GM23338 (cell line): Measurements from ENCODE around the gene CD40. TPM values are rescaled to one million over a fixed set of nuclear protein-coding genes. Genes with fewer than 3 reads are reported as not detected.

Source experiments
- ATAC-seq: fragments of 200-7000 bp; cut with Tn5 transposase; 3 replicates; pipeline ENCODE4 v1.9.1; 2020
- DNase-seq: peaks from one replicate; pipeline ENCODE4 v3.0.0-alpha.2; 2015; ENCODE audit warnings: low spot score
- H2AFZ ChIP-seq: fragments of 200-600 bp; sonication (generic); 2 replicates; pipeline ENCODE4 v1.8.0; 2016; ENCODE audit warnings: antibody characterized with exemption, mild to moderate bottlenecking, moderate library complexity
- H3F3A ChIP-seq: fragments of 200-600 bp; sonication (generic); replicated peaks from 2 replicates; pipeline ENCODE4 v1.8.0; 2017; ENCODE audit warnings: antibody characterized with exemption, mixed run types, low read depth
- H3K27ac ChIP-seq: fragments of 200-600 bp; sonication (generic); 2 replicates; pipeline ENCODE4 v1.6.1; 2016; ENCODE audit warnings: low read depth
- H3K27me3 ChIP-seq: fragments of 200-600 bp; sonication (generic); 2 replicates; pipeline ENCODE4 v1.8.0; 2016; ENCODE audit warnings: mild to moderate bottlenecking, mixed run types, moderate library complexity; ENCODE audit not compliant: insufficient read depth
- H3K36me3 ChIP-seq: fragments of 200-600 bp; sonication (generic); 2 replicates; pipeline ENCODE4 v1.8.0; 2016; ENCODE audit warnings: mild to moderate bottlenecking; ENCODE audit not compliant: insufficient read depth
- H3K4me1 ChIP-seq: fragments of 200-600 bp; sonication (generic); 2 replicates; pipeline ENCODE4 v1.8.0; 2016; ENCODE audit warnings: mild to moderate bottlenecking, moderate library complexity; ENCODE audit not compliant: insufficient read depth
- H3K4me2 ChIP-seq: fragments of 200-600 bp; sonication (generic); 2 replicates; pipeline ENCODE4 v1.7.1; 2017; ENCODE audit warnings: mixed run types
- H3K4me3 ChIP-seq: fragments of 200-600 bp; sonication (generic); 2 replicates; pipeline ENCODE4 v1.6.1; 2016; ENCODE audit warnings: mixed run types
- H3K79me2 ChIP-seq: fragments of 200-600 bp; sonication (generic); replicated peaks from 2 replicates; pipeline ENCODE4 v1.8.0; 2017; ENCODE audit warnings: mild to moderate bottlenecking; ENCODE audit not compliant: insufficient read depth
- H3K9me2 ChIP-seq: fragments of 200-600 bp; sonication (generic); 2 replicates; pipeline ENCODE4 v1.8.0; 2017; ENCODE audit not compliant: insufficient read depth
- H4K20me1 ChIP-seq: fragments of 200-600 bp; sonication (generic); replicated peaks from 2 replicates; pipeline ENCODE4 v1.8.0; 2017; ENCODE audit warnings: mild to moderate bottlenecking; ENCODE audit not compliant: insufficient read depth
- H3K27ac Mint-ChIP-seq: 2 replicates; pipeline ENCODE4 v1.8.0; 2020; ENCODE audit warnings: inconsistent platforms, mild to moderate bottlenecking, moderate library complexity, mixed read lengths
- H3K27me3 Mint-ChIP-seq: 3 replicates; pipeline ENCODE4 v1.8.0; 2022; ENCODE audit warnings: low read depth, mild to moderate bottlenecking, moderate library complexity, mixed read lengths, inconsistent platforms; ENCODE audit not compliant: insufficient read depth, poor library complexity
- H3K36me3 Mint-ChIP-seq: 3 replicates; pipeline ENCODE4 v1.8.0; 2021; ENCODE audit warnings: low read depth, mild to moderate bottlenecking, inconsistent platforms, moderate library complexity, mixed read lengths
- H3K4me1 Mint-ChIP-seq: 3 replicates; pipeline ENCODE4 v1.8.0; 2020; ENCODE audit warnings: mild to moderate bottlenecking, inconsistent platforms, mixed read lengths
- H3K4me3 Mint-ChIP-seq: 3 replicates; pipeline ENCODE4 v1.8.0; 2021; ENCODE audit warnings: moderate library complexity, mild to moderate bottlenecking, inconsistent platforms, mixed read lengths
- H3K9me3 Mint-ChIP-seq: 3 replicates; pipeline ENCODE4 v1.8.0; 2020; ENCODE audit warnings: moderate library complexity, mild to moderate bottlenecking, inconsistent platforms, mixed read lengths
- EZH2 ChIP-seq: fragments of 200-600 bp; sonication (generic); IDR thresholded peaks from one replicate; pipeline ENCODE4 v1.8.0; 2017; ENCODE audit warnings: antibody characterized with exemption, mild to moderate bottlenecking, low read depth; ENCODE audit not compliant: unreplicated experiment
- EZH2phosphoT487 ChIP-seq: fragments of 200-600 bp; sonication (generic); IDR thresholded peaks from one replicate; pipeline ENCODE4 v1.8.1; 2018; ENCODE audit warnings: antibody characterized with exemption; ENCODE audit not compliant: unreplicated experiment
- JUNB ChIP-seq: IDR thresholded peaks from one replicate; pipeline ENCODE4 v1.6.1; 2016; ENCODE audit warnings: antibody characterized with exemption; ENCODE audit not compliant: unreplicated experiment
- POLR2AphosphoS5 ChIP-seq: IDR thresholded peaks from 2 replicates; pipeline ENCODE4 v1.6.1; 2016; ENCODE audit warnings: antibody characterized with exemption, low read depth
- STAT1 ChIP-seq: IDR thresholded peaks from one replicate; pipeline ENCODE4 v1.6.1; 2016; ENCODE audit warnings: antibody characterized with exemption; ENCODE audit not compliant: unreplicated experiment
- ZNF462 ChIP-seq: fragments of 250-450 bp; sonication (Bioruptor Pico); IDR thresholded peaks from 2 replicates; pipeline ENCODE4 v1.5.0; 2020; ENCODE audit warnings: mild to moderate bottlenecking, moderate library complexity
- polyA plus RNA-seq: library from polyadenylated mRNA; unstranded; fragments of >200 nt; fragmentation: Nextera tagmentation; extraction: Ambion mirVana; gene quantifications from 2 replicates; pipeline ENCODE4 v1.2.1, GENCODE V29; 2016
- total RNA-seq: library from RNA; depleted of rRNA; stranded (reverse); fragments of >200 nt; shearing (Covaris generic); gene quantifications from 2 replicates; pipeline ENCODE4 v1.2.3, GENCODE V29; 2014
- TF ChIP-seq, protein P1 (sequence below), 2 experiments: fragments of 200-600 bp in 1 of 2; sonication (generic) in 1 of 2; conservative IDR thresholded peaks; 2 replicates each; pipeline versions ENCODE4 v1.5.1 to v1.6.1; 2016 to 2017; ENCODE audit warnings: antibody characterized with exemption in 2 of 2, low read depth in 2 of 2, mild to moderate bottlenecking in 2 of 2, moderate library complexity in 1 of 2

Gene CD40
- total and polyA plus RNA-seq, 2 experiments from 2014 or later = 15.4 to 18.9 TPM

DNA sequence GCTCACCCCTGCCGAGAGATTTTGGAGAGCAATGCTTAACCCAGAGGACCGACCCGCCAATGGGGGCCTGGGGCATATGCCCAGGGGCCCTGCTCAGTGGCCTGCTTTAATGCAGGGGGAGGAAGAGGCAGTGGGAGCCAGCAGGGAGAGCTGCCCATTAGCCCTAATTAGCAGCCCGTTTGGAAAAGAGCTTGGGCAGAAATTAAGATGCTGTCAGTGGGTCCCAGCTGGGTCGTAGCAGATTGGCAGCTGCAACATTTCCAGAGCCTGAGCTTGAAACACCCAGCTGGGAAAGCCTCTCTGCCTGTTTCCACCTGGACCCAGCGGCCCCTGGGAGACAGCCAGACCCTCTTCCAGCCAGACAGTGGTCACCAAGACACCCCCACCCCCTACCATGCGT lies 39.5 kb downstream of the CD40 start:
- Mint-ChIP-seq H3K36me3 (no peaks in the 10 kb centered on the region), H3K4me3 (no peak overlapping the region), H3K4me1 (peaks cover 3% of the 10 kb centered on the region; the same call in 1 of the 3 replicates), H3K27me3 (no peaks in the 10 kb centered on the region), H3K9me3 (no peaks in the 10 kb centered on the region), H3K27ac (no peak overlapping the region)
- no peak overlapping the region for H3K4me2 ChIP-seq
- no peak for TF ChIP-seq EZH2phosphoT487
- TF ChIP-seq STAT1 = no peak
- TF ChIP-seq, protein P1, sequence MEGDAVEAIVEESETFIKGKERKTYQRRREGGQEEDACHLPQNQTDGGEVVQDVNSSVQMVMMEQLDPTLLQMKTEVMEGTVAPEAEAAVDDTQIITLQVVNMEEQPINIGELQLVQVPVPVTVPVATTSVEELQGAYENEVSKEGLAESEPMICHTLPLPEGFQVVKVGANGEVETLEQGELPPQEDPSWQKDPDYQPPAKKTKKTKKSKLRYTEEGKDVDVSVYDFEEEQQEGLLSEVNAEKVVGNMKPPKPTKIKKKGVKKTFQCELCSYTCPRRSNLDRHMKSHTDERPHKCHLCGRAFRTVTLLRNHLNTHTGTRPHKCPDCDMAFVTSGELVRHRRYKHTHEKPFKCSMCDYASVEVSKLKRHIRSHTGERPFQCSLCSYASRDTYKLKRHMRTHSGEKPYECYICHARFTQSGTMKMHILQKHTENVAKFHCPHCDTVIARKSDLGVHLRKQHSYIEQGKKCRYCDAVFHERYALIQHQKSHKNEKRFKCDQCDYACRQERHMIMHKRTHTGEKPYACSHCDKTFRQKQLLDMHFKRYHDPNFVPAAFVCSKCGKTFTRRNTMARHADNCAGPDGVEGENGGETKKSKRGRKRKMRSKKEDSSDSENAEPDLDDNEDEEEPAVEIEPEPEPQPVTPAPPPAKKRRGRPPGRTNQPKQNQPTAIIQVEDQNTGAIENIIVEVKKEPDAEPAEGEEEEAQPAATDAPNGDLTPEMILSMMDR (conservative IDR thresholded peaks at IDR 0.05; ENCODE audit: low read depth in 2 of 2) = no peak
- no peaks in the 10 kb centered on the region for H3K36me3 ChIP-seq
- DNase-seq = no peak
- no peaks in the 10 kb centered on the region for H3K79me2 ChIP-seq
- H3K27me3 ChIP-seq = no peaks in the 10 kb centered on the region
- H3F3A ChIP-seq = no peaks in the 10 kb centered on the region
- no peaks in the 10 kb centered on the region for H3K9me2 ChIP-seq
- no peak for ATAC-seq
- no peak overlapping the region for H3K27ac ChIP-seq
- H4K20me1 ChIP-seq = no peaks in the 10 kb centered on the region
- no peak overlapping the region for H3K4me3 ChIP-seq
- no peaks in the 10 kb centered on the region for H3K4me1 ChIP-seq
- no peak overlapping the region for H2AFZ ChIP-seq

GRCh38 chr20:46158476-46158987 lies 40.4 kb downstream of the CD40 start:
- H3K9me2 ChIP-seq = no peaks in the 10 kb centered on the region
- Mint-ChIP-seq H3K27me3 (no peaks in the 10 kb centered on the region), H3K4me3 (no peak overlapping the region), H3K36me3 (no peaks in the 10 kb centered on the region), H3K9me3 (no peaks in the 10 kb centered on the region), H3K27ac (no peak overlapping the region), H3K4me1 (peaks cover 1% of the 10 kb centered on the region; the same call in 1 of the 3 replicates)
- no peaks in the 10 kb centered on the region for H3K79me2 ChIP-seq
- DNase-seq (no peak), ATAC-seq (no peak)
- H2AFZ ChIP-seq = no peak overlapping the region
- no peak overlapping the region for H3K4me3 ChIP-seq
- no peaks in the 10 kb centered on the region for H3F3A ChIP-seq
- no peaks in the 10 kb centered on the region for H3K36me3 ChIP-seq
- H4K20me1 ChIP-seq = no peaks in the 10 kb centered on the region
- TF ChIP-seq EZH2 = no peak
- TF ChIP-seq ZNF462 = no peak
- no peak for TF ChIP-seq STAT1
- TF ChIP-seq, protein P1 (conservative IDR thresholded peaks at IDR 0.05; ENCODE audit: low read depth in 2 of 2) = no peak
- no peak for TF ChIP-seq POLR2AphosphoS5
- TF ChIP-seq JUNB = no peak
- H3K4me1 ChIP-seq = no peaks in the 10 kb centered on the region
- H3K27me3 ChIP-seq = no peaks in the 10 kb centered on the region
- no peak overlapping the region for H3K27ac ChIP-seq
- H3K4me2 ChIP-seq = no peak overlapping the region
